ACHN (cell line): ENCODE data around the gene SLC26A6.

Experiments
- DNase-seq: peaks from one replicate; pipeline ENCODE4 v3.0.0-alpha.2; 2015
- in situ Hi-C: cut with HindIII; loops from 2 replicates; pipeline ENCODE4 v1.10.0; 2017; ENCODE audit warnings: low sequenced_read_pairs, low pct_ligation_motif_present, low pct_unique_long_range_greater_than_20kb

SLC26A6 gene

GRCh38 chr3:48614044-48614443, 21.2 kb downstream of the SLC26A6 start:
- in situ Hi-C loops: no loop called here
- no peak for DNase-seq

GRCh38 chr3:48612309-48612708, 23.0 kb downstream of the SLC26A6 start:
- in situ Hi-C loops: no loop called here
- DNase-seq: no peak

GRCh38 chr3:48609088-48610005, 25.9 kb downstream of the SLC26A6 start, which contains the start of gene UQCRC1:
UQCRC1 (minus strand) TSS chr3:48609646; CDS start chr3:48609620, 26 bp downstream.
- in situ Hi-C loops: no loop called here
- DNase-seq: peak; percentile 89

DNA sequence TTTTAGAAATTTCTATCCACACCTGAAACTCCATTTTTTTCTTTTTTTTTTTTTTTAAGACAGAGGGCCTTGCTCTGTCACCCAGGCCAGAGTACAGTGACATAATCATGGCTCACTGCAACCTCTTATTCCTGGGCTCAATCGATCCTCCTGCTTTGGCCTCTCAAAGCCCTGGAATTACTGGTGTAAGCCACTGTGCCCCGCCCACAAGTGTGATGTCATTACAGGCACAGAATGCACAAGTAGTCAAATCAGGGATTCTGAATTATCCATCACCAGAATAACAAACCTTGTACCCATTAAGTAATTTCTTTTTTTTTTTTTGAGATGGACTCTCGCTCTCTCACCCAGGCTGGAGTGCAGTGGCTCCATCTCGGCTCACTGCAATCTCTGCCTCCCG, 27.7 kb downstream of the SLC26A6 start:
- no peak for DNase-seq
- in situ Hi-C loops: no loop called here

DNA sequence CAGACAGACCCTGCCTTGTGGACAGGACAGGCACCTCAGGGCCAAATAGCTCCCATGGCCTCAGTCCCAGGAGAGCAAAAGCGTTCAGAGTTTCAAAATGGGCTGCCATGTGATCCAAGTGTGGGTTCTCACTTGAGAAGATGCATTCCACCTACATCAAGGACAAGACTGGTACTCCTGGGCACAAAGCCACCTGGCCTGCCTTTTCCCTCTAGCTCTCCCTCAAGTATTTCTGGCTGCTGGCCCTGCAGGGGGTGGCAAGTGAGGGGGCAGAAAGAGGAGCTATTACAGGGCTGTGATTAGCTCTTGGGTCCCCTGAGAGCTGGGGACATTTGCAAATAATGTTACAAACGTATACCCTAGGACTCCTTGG, 33.7 kb downstream of the SLC26A6 start:
- in situ Hi-C loops: no loop called here
- DNase-seq: no peak

GRCh38 chr3:48600711-48601621, 34.3 kb downstream of the SLC26A6 start:
- in situ Hi-C loops: no loop called here
- no peak for DNase-seq

DNA sequence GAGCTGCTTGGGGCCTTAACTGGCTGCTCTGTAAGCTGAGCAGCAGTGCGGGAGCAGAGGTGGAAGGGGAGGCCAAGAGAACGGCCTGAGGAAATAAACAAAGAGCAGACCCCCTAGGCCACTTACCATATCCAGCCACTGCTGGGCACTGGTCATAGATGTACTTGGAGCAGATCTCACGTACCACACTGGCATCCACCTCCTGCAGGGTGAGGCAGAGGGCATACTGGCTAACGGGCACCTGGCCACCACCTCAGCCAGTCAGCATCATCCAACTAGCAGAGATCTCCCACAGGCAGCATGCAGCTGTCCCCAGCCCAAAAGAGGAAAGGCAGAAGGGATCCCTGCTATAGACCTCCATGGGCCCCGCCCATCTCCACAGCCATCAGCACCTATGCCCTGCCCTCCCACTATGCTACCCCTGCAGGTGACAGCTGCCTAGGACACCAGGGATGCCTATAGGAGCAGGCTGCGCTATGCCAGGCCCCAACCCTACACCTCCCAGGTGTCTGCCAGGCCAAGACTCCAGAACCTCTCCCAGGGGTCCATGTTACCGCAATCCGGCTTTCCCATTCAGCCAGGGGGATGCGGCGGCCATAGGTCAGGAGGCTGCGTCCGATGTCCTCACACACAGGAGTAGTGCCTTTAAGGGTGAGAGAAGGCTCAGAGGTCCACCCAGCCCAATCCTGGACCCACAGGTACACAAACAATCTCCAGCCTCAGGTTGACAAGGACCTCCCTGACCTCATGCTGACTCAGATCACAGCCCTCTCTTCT, 35.6 kb downstream of the SLC26A6 start:
- DNase-seq: no peak
- in situ Hi-C loops: no loop called here

GRCh38 chr3:48599077-48599501, 36.2 kb downstream of the SLC26A6 start:
- DNase-seq: no peak
- in situ Hi-C loops: no loop called here

DNA sequence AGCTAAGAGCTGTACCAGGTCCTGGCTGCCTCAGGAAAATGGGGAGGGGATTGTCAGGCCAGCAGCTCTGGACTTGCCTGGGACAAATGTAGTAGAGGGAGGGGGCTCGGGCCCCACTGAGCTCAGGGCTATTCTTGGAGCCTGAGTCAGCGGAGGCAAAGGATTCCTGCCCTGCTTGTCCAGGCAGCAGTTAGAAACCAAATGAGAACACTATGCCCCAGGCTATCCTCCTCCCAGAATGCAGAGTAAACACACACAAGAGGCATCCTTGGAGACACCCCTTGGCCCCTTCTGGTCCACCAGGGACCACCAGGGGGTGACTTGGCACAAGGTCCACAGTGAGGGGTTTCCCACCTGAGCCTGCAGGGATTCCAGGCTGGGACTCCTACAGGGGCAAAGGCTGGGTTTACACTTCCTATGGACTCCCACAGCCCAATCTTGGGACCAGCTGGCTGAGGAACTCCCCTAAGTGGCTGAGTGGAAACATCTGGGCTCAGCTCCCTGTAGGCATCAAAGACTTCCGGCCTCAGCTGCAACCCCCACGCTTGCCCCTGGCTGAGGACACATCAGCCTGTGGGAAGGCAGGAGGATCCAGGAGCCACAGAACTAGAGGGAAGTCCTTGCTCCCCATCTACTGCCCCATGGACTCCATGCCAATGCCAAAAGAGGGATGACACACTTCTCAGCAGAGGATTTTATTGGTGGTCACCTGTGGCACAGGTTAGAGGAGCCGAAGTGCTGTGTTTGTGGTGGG, 36.8 kb downstream of the SLC26A6 start:
- in situ Hi-C loops: no loop called here
- no peak for DNase-seq

DNA sequence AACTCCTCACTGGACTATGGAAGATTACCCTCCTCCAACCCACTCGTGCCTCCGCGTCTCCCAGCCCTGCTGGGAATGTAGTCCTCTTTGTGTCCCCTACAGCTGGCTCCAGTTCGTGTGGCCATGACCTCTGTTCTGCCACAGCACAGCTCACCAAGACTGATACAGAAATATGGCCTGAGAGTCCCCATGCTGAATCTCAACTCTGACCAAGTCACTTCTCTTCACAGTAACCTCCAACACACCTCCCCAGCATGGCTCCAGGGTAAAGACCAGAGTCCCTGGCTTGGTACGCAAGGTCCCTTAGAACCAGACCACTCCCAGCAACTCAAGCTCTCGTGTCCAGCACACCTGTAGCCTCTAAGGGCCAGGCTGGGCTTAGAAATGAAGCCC, 37.9 kb downstream of the SLC26A6 start:
- in situ Hi-C loops: no loop called here
- DNase-seq: no peak

- in situ Hi-C loops: no loop called here
- DNase-seq: no peak
Observed at GRCh38 chr3:48596676-48597407, 38.4 kb downstream of the SLC26A6 start.

- DNase-seq: no peak
- in situ Hi-C loops: no loop called here
Observed at GRCh38 chr3:48596157-48596556, 39.1 kb downstream of the SLC26A6 start.

DNA sequence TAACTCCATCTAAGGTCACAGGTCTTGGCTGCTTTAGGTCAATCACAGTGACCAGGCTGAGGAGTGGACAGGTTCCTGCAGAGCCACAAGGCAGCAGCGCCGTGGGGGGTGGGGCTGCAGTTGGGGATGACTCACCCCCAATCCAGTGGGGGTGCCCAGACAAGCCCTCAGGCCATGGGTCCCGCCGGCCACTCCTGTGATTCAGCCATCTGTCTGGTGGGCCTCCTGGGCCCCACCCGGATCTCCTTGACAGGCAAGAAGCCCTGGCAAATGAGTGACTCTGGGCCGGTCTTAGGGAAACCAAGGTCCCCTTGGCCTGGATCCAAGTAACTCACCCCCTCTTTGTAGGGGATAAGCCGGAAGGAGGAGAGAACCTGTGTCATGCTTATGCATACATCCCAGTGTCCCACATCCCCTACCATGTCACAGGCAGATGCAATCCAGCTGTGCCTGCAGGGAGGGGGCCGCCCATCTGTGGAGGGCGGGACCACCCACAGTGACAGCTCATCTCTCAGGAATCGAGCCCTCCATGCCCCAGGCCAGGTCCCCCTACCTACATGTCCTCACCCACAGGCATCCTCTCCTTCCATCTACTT, 39.6 kb downstream of the SLC26A6 start:
- DNase-seq: peak; percentile 70
- in situ Hi-C loops: no loop called here

DNA sequence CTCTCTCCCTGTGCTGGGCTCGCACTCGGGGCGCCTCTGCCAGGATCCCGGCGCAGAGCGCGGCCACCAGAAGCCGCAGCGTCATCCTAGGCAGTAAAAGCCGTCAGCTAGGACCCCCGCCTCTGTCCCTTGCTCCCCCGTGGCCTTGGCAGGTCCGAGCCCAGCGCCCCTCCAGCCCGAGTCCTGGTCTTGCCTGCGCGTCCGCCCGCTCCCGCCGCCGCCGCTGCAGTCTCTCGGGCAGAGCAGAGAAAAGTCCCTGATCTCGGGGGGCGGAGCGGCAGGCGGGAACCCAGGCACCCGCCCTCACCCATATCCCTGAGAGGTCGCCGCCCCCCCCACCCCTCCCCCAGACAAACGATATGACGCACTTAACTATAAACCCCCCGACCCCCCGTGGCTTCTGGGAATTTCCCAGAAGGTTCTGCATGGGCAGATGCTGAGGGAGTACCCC, 40.2 kb downstream of the SLC26A6 start, which contains the start of gene COL7A1:
COL7A1 (minus strand) TSS at position 255 of the 451 bp plus-strand sequence; CDS start at position 85, 170 bp downstream.
- DNase-seq: no peak
- in situ Hi-C loops: no loop called here

- in situ Hi-C loops: no loop called here
- no peak for DNase-seq
Observed at GRCh38 chr3:48594417-48595049, 40.7 kb downstream of the SLC26A6 start.

DNA sequence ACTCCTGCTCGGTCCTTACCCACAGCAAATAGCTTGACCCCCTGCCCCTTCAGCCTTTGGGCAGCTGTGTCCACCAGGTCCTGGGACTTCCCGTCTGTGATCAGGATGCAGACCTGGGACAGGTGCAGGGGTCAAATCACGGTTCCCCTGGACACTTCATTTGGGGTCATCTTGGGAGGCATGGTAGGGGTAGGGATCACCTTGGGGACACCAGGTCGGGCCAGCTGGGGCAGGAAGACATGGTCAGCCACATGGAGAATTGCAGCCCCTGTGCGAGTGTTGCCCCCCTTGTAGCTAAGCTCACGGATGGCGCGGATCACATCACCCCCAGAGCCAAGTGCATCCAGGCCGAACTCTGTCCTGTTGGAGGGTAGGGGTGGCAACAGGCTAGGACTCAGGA, 41.9 kb downstream of the SLC26A6 start:
- in situ Hi-C loops: no loop called here
- no peak for DNase-seq
